ENCODE data around the gene DOP1A. TPM values are rescaled to one million over a fixed set of nuclear protein-coding genes. Genes with fewer than 3 reads are reported as not detected.

The DOP1A gene
- total RNA-seq, 4 donors from 2014 or later = 25.8 to 52.9 (median 40.6) TPM

- Histone ChIP-seq H3K36me3 (peaks cover 0 to 33% (median 9%) of the 10 kb centered on the region in 4 donors), H3K4me3 (no peak overlapping the region), H3K27me3 (no peaks in the 10 kb centered on the region), H3K27ac (no peak overlapping the region), H3K4me1 (no peaks in the 10 kb centered on the region), H3K9me3 (no peaks in the 10 kb centered on the region)
- DNase-seq = no peak
- TF ChIP-seq CTCF (IDR thresholded peaks at IDR 0.05) (no peak), EP300 (IDR thresholded peaks at IDR 0.05; ENCODE audit: low read depth) (no peak), POLR2A (IDR thresholded peaks at IDR 0.05) (no peak), POLR2AphosphoS5 (IDR thresholded peaks at IDR 0.05) (no peak)
- 90% methylated on average over 1 of the region's 1 CpG for WGBS, 2 donors (ENCODE audit: low coverage in 1 of 2)
- intact Hi-C loops (cut with DNase I; ENCODE audit: low total_unique reads) = no loop called here
- in situ Hi-C loops (cut with MboI; ENCODE audit: low pct_ligation_motif_present in 1 of 4, low pct_unique_long_range_greater_than_20kb in 1 of 4, low sequenced_read_pairs in 3 of 4) = no loop called here
Measured at GRCh38 chr6:83117802-83118201, 50.3 kb downstream of the DOP1A start.

GRCh38 chr6:83119742-83120300 lies 52.4 kb downstream of the DOP1A start:
- peaks cover 0 to 49% (median 9%) of the 10 kb centered on the region in 4 donors for H3K36me3 ChIP-seq
- DNase-seq = no peak
- TF ChIP-seq POLR2A (IDR thresholded peaks at IDR 0.05) (no peak), EP300 (IDR thresholded peaks at IDR 0.05; ENCODE audit: low read depth) (no peak), CTCF (IDR thresholded peaks at IDR 0.05) (no peak), POLR2AphosphoS5 (IDR thresholded peaks at IDR 0.05) (no peak)
- H3K4me1 ChIP-seq = no peaks in the 10 kb centered on the region
- in situ Hi-C loops (cut with MboI; ENCODE audit: low pct_ligation_motif_present in 1 of 4, low pct_unique_long_range_greater_than_20kb in 1 of 4, low sequenced_read_pairs in 3 of 4) (no loop called here), intact Hi-C loops (cut with DNase I; ENCODE audit: low total_unique reads) (no loop called here)
- H3K27ac ChIP-seq = no peak overlapping the region
- WGBS, 2 donors (ENCODE audit: low coverage in 1 of 2) = 92 to 100% methylated on average over 2 of the region's 2 CpGs
- H3K27me3 ChIP-seq = no peaks in the 10 kb centered on the region
- no peaks in the 10 kb centered on the region for H3K9me3 ChIP-seq
- H3K4me3 ChIP-seq = no peak overlapping the region

- Histone ChIP-seq H3K27ac (no peak overlapping the region), H3K9me3 (no peaks in the 10 kb centered on the region), H3K4me3 (no peak overlapping the region), H3K4me1 (no peaks in the 10 kb centered on the region), H3K27me3 (no peaks in the 10 kb centered on the region), H3K36me3 (peaks cover 0 to 81% (median 24%) of the 10 kb centered on the region in 4 donors)
- no peak for TF ChIP-seq CTCF (IDR thresholded peaks at IDR 0.05)
- TF ChIP-seq POLR2AphosphoS5 (IDR thresholded peaks at IDR 0.05) = no peak
- no peak for TF ChIP-seq POLR2A (IDR thresholded peaks at IDR 0.05)
- TF ChIP-seq EP300 (IDR thresholded peaks at IDR 0.05; ENCODE audit: low read depth) = no peak
- 90 to 94% methylated on average over 3 of the region's 3 CpGs for WGBS, 2 donors (ENCODE audit: low coverage in 1 of 2)
- in situ Hi-C loops (cut with MboI; ENCODE audit: low pct_ligation_motif_present in 1 of 4, low pct_unique_long_range_greater_than_20kb in 1 of 4, low sequenced_read_pairs in 3 of 4) = no loop called here
- intact Hi-C loops (cut with DNase I; ENCODE audit: low total_unique reads) = no loop called here
- no peak for DNase-seq
Measured at GRCh38 chr6:83124553-83124952, 57.1 kb downstream of the DOP1A start.

- Histone ChIP-seq H3K9me3 (no peaks in the 10 kb centered on the region), H3K4me3 (no peak overlapping the region), H3K36me3 (peaks cover 0 to 78% (median 21%) of the 10 kb centered on the region in 4 donors), H3K27ac (no peak overlapping the region), H3K27me3 (no peaks in the 10 kb centered on the region), H3K4me1 (no peaks in the 10 kb centered on the region)
- intact Hi-C loops (cut with DNase I; ENCODE audit: low total_unique reads) (no loop called here), in situ Hi-C loops (cut with MboI; ENCODE audit: low pct_ligation_motif_present in 1 of 4, low pct_unique_long_range_greater_than_20kb in 1 of 4, low sequenced_read_pairs in 3 of 4) (no loop called here)
- DNase-seq = no peak
- TF ChIP-seq POLR2AphosphoS5 (IDR thresholded peaks at IDR 0.05) (no peak), EP300 (IDR thresholded peaks at IDR 0.05; ENCODE audit: low read depth) (no peak), POLR2A (IDR thresholded peaks at IDR 0.05) (no peak), CTCF (IDR thresholded peaks at IDR 0.05) (no peak)
Measured at GRCh38 chr6:83125425-83125824, 58.0 kb downstream of the DOP1A start.
